ENCODE measurements around the gene COTL1. TPM values are rescaled to one million over a fixed set of nuclear protein-coding genes. Genes with fewer than 3 reads are reported as not detected.

COTL1 gene
- total RNA-seq, 1 donor from 2014 or later, result 152 TPM

DNA sequence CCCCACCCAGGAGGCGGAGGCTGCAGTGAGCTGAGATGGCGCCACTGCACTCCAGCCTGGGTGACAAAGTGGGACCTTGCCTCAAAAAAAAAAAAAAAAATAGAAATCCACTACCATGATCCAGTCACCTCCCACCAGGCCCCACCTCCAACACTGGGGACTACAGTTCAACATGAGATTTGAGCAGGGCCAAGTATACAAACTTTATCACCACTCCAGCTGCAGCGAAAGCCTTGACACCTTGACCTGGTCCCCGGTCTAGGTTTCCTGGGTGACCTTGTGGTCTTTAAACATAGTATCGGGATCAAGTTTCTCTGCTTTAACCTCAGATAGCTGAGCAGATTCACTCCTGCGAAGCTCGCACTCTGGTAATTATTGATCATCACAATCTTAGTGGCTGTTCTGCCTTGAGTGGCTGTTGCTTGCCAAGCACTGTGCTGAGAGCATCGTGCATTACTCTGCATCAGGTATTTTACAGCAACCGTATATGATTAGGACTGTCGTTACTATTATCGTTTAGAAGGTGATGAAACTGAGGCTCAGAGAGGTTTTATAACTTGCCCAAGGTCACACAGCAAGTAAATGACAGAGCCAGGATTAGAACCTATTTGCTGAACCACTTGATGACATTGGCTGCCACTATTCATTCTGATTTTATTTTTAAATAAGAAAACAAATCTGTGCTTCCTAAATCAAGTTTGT, 63.1 kb downstream of the COTL1 start:
- DNase-seq (ENCODE audit: low read depth in 2 of 2), result no peak

DNA sequence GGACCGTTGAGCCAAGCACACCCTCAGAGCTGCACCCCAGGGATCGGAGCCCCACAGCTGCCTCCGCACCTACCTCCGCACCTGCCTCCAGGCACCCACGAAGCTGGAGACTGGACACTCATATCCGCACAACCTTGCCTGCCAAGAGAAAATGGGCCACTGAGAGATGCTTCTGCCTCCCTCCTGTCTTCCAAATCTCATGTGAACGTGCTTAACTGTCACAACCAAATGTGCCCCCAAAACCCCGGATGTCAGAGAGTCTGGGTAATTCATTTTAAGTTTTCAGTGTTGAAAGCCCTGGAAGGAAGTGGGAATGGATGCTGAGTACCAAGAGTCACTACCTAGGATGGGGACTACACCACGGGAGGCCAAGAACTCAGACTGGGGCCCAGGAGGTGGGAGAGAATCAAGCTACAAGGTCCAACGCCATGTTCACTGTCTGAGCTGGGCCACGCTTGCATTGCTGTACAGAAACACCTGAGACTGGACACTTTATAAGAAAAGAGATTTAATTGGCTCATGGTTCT, 63.9 kb downstream of the COTL1 start:
- no peak for DNase-seq (ENCODE audit: low read depth in 2 of 2)

DNA sequence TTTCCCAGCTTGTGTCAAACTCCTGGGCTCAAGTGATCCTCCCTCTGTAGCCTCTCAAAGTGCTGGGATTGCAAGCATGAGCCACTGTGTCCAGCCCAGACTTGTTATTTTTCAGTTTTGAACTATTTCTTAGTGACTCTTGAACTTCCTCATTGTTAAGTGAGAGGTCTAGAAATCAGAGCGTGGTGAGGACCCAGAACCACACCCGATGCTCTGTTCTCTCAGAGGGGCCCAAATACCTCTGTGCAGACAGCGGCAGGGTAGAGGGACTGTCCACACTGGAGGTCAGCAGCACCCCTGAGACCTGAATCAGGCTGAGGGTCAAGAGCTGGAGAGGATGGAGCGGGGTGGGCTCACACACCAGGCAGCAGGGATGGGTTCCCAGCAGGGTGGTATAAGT, 65.7 kb downstream of the COTL1 start:
- DNase-seq (ENCODE audit: low read depth in 2 of 2), result no peak

DNA sequence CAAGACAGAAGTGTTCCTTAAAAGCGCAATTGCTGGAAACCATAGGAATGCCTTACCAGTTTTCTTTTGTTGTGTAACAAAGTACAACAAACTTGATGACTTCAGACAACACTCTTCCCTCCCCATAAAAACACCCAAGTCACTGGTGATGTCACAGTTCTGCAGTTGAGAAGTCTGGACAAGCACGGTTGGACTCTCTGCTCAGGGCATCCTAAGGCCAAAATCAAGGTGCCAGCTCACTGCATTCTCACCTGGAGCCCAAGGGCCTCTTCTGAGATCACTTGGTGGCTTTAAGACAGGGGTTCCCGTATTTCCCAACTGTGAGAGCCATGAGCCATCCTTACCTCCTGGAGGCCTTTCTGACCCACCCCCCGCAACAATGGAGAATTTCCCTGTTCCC, 67.8 kb downstream of the COTL1 start:
- no peak for DNase-seq (ENCODE audit: low read depth in 2 of 2)

DNA sequence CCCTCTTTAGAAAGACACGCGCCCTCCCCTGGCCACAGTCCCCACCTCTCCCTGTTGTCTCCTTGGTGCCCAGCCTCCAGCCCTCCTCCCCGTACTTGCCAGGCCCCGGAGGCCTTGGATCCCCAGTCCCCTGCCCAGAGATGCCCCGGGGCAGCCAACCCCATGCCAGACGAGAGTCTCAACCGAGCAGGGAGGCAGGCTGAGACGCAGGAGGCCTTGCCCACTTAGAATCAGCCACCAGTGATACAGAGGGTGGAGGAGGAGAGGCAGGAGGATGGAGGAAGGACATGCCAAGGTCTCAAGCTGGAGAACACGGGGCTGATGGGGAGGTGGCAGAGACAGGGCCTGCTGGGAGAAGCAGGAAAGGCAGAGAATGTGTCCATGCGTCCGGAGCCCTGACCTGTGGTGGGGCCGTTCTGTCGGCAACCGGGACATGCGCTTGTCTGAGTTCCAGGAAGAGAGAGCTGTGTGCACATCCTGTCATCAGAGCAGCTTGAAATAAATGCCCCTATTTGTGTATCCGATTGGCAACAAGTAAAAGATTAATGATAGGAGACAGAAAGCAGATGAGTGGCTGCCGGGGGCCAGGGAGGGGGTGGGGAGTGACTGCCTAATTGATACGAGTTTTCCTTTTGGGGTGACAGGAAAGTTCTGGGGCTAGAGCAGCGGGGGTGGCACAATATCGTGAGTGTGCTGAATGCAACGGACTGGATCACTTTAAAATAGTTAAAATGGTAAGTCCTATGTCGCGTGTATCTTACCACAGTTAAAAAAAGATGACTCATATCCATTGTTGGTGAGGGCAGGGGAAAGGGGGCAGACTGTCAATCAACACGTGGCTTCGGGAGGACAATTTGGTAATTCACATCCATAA, 68.7 kb downstream of the COTL1 start:
- DNase-seq (ENCODE audit: low read depth in 2 of 2), result peak; percentile 87 to 94

DNA sequence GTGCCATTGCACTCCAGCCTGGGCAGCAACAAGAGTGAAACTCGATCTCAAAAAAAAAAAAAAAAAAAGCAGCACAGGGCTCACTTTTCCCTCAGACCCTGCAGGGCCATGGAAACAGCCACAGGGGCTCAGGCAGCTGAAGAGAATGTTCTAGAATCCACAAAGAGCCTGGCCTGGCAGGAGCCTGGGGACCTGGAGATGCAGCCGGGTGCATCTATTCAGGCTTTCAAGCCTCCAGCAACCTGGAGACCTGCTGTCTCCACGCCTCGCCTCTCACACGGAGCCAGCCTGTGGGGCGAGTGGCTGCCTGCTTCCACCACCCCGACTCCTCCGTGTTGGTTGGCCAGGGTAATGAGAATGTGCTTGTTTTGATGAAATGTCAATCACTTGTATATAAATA, 69.4 kb downstream of the COTL1 start:
- no peak for DNase-seq (ENCODE audit: low read depth in 2 of 2)

DNA sequence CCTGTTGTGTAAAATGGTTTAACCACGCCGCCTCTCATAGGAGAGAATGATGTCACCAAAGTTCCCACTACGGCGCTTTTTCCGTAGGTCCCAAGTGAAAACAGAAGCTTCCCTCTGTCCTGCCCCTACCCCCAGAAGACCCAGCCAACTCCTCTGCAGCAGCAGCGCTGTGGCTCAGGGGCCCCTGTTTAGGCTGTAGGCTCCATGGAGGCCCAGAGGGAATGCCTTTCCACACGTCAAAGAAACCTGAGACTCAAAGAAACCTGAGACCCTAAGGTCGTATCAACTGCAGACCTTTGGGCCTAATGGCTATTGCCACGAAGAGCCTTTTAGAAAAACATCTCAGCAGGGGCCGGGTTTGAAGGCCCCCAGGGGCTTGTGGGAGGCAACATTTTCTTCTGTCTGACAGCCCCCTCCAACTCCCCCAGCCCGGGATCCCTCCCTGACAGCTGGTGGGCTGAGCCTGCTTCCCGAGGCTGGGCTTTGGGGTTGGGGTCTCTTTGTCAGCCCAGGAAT, 70.3 kb downstream of the COTL1 start:
- no peak for DNase-seq (ENCODE audit: low read depth in 2 of 2)

DNA sequence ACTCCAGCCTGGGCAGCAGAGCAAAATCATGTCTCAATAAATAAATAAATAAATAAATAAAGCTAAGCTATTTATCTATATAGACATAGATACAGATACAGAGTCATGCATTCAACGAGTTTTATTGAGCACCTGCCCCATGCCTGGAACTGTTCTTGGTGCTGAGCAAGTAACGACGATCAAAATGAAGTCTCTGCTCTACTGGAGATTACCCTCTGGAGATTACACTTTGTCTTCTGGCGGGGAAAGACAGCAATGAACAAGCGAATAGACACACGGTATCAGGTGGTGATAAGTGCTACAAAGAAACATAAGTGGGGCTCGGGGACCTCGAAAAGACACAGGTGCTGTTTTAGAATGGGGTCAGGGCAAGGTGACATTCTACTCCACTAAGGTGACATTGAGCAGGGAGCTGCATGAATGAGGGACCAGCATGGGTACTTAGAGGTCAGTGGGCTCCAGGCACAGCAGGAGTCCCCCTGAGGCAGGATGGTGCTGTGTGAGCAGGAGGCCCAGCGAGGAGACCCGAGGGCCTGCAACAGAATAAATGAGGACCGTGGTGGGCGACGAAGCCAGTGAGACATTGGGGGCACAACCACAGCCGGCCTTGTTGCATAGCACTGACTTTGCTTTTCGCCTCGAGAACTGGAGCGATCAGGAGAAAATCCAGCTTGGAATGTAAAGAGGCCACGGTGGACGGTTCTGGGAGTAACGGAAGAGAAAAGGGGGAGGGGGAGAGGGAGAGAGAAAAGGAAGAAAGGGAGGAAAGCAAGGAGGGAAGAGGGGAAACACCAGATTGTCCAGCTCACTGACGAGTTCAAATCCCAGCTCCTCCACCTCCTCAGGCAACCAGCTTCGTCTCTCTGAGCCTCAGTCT, 71.0 kb downstream of the COTL1 start:
- no peak for DNase-seq (ENCODE audit: low read depth in 2 of 2)

DNA sequence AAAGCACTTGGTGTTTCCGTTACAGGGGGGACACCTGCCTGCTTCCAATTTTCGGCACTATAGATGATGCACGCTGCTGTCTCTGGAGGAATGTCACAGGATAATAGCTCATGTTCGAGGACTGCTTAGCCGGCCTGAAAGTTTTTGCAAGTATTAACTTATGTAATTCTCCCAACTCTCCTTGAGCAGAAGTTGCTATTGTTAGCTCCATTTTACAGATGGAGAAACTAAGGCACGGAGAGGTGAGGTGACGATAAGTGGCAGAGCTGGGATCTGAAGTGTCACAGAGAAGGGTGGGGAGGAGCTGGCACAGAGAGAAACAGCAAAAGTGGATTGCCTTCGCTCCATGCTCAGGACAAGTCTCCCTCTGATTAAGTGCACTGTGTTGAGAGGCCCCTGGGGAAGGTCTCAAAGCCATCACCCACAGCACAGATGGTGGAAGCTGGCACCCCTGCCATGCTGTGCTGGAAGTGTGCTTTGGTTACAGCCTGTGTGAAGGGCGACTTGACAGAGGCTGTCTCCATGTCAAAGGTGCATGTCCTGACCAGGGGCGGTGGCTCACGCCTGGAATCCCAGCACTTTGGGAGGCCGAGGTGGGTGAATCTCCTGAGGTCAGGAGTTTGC, 72.7 kb downstream of the COTL1 start:
- DNase-seq (ENCODE audit: low read depth in 2 of 2), result no peak

DNA sequence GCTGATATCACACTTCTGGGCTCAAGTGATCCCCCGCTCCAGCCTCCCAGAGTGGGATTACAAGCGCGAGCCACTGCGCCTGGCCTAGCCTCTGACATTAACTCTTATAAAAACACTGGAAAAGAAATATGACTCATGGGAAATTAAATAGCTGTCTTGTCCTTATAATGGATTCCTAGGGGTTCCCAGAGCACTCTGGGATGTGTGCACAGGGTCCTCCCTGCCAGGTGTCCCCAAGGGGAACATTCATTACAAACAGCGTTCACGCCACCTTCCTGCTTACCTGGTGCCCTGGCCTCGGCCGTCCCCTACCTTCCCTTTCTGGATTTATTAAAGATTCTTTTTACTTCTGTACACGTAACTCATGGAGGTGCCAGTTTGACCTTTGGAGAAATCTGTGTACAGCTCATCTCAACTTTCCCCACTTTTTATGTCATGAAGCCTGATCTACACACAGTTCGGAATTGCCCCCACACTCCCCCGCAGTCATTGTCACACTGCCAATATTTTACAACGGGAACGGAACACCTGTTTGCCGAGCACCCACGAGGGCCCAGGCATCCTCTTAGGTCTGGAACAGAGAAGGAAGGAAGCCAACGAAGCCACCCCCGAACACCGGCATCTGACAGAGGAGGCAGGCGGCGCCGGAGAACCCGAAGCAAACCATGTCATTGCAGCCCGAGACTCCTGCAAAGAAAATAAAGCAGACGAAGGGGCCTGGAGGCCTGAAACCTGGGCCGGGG, 73.7 kb downstream of the COTL1 start:
- peak in 1 of 2 donors; percentile 42 for DNase-seq (ENCODE audit: low read depth in 2 of 2)

DNA sequence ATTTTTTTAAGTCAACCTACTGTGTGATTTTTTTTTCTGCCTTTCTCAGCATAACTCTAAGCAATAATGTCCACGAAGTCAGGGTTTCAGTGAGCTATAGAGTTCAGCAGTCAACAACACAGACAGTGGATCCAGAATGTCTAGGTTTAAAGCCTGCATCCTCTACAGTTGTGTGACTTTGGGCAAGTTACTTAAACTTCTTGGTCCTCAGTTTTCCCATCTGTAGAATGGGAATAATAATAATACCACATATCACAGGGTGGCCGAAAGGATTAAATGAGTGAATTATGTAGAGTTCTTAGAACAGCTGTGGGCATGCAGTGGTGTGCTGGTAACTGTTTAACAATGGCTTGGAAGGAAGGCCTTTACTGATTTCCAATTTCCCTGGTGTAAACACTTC, 74.6 kb downstream of the COTL1 start:
- no peak for DNase-seq (ENCODE audit: low read depth in 2 of 2)

DNA sequence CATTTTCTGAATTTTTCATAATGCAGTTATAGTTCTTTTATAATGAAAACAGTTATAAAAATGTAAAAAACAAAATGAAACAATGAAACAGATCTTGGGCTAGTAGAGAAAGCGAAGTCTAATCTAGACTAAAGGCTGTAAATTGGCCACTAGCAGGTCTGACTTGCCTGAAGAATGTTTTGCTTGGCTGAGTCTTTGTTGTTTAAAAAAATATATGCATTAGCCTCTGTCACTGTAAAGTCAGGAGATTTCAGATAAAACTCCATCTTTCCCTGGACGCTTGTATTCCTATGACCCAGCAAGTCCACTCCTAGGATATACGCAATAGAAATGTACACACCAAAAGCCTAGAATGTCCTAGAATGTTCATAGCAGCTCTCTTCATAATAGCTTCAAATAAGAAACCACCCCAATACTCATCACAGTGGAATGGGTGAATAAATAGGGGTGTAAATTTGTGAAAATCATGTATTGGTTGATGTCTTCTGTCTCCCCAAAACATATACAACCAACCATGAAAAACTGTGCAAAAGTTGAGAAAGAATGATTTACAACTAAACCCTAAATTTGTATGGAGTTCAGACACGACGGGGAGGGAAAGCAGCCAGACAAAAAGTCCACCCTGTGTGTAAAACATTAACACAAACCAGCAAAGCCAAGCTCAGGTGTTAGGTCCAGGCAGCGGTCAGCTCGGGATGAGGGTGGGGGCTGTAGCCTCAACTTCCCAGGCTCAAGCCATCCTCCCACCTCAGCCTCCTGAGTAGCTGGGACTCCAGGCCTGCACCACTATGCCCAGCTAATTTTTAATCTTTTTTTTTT, 75.7 kb downstream of the COTL1 start:
- DNase-seq (ENCODE audit: low read depth in 2 of 2), result peak in 1 of 2 donors; percentile 74

DNA sequence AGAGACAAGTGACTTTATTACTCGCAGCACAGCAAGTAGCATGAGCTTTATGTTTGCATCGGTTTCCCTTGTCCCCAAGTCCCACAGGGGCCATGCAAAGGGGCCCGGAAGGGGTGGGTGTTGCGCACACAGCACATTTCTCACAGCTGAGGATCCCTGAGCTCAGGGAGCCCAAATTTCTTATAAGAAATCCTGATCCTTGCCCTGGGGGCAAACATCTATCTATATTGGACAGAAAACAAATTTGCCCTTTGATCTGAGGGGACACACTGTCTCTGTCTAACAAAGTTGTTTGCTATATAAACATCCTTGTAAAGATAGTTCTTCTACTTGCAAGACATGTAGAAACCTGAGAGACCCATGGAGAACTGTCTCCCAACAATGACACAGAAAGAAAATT, 77.7 kb downstream of the COTL1 start:
- DNase-seq (ENCODE audit: low read depth in 2 of 2), result no peak

DNA sequence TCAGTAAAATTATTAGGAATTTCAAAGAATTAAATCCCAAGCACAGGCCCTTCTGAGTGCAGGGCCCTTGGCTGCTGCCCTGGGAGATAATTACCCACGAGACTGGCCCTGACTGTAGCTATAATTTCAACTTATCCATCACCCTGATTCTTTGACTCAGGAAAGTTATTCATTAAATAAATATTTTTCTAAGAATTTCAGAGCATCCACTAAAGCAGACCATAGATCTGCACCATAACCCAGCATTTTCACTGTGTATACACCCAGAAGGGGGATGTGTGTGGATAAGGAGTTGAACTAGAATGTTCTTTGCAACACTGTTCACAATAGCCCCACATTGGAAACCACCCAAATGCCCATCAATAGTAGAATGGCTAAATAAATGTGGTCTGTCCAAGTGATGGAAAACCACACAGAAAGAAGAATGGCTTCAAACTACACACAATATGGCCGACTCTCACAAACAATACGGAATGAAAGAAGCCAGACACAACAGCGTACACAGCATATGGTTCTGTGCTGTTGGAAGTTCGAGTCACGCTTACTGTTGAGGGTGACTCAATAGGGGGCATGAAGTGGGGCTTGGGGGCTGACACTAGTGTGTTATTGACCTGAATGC, 79.5 kb downstream of the COTL1 start:
- DNase-seq (ENCODE audit: low read depth in 2 of 2), result peak in 1 of 2 donors; percentile 27

DNA sequence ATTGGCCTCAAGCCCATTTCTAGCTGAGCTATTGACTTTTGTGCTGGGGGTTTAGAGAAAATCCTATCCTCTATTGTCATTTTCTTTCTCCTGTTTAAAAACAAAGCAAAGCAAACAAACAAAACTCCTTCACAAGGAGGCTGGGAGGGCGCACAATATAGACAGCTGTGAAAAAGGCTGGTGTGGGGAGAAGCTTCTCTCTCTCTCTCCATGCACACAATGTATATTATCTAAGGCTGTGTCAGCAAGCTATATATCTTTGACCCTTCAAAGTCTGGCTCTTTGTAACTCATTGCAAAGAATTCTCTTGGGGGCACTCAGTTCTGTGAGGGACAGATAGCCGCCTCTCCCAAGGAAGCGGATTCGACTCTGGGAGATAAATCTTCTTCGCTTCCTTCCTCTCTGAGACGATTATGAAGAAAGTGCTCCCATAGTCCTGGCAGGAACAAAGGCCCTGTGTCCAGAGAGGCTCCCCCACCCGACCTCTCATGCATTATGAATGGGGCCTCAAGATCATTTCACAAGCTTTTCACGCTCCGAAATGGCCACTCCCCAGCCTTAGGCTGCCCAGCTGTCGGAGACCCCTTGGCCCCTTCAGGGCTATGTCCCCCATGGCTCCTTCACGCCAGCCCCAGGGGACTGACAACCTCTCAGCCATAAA, 80.3 kb downstream of the COTL1 start:
- DNase-seq (ENCODE audit: low read depth in 2 of 2), result no peak

DNA sequence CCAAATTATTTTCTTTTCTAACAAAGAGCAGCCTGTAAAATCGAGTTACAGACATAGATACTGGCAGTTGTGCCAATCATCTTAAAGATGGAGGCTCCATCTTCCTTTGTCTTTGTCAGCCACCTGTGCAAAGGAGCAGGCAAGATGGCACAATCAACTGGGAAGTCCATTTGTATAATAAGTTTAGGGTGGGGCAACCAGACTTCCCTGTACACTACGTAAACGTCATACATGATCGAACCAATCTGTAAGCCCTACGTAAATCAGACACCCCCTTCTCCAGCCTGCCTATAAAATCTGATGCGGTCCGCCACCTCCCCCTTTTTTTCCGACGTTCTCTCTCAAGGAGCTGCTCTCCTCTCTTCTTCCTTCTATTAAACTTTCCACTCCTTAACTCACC, 82.0 kb downstream of the COTL1 start:
- DNase-seq (ENCODE audit: low read depth in 2 of 2), result no peak

DNA sequence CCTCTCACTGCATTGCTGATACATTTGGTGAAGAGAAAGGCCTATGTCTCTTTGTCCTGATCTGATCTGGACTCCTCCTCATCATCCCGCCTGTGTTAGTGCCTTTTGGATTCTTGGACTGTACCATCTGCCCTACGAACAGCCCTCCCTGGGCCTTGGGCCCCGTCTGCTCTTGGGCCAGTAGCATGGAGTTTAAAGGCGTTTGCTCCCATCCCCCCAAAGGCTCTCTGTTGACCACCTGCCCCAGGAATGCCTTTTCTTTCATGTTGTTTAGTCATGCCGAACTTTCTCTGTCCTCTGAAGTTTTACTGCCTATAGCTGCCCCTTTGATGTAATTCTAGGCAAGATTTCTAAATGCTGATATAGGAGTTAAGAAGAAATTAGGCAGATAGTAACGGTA, 82.5 kb downstream of the COTL1 start:
- no peak for DNase-seq (ENCODE audit: low read depth in 2 of 2)

DNA sequence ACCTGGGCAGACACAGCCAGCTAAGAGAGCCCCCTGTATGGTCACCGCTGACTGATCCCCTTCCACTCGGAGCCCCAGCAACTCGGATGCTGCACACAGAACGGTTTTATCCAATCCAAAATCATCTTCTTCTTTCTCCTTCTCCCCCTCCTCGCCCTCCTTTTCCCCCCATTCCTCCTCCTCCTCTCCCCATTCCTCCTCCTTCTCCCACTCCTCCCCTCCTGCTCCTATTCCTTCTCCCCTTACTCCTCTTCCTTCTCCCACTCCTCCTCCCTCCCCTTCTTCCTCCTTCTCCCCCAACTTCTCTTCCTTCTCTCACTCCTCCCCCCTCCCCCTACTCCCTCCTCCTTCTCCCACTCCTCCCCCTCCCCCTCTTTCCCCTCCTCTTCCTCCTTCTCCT, 83.1 kb downstream of the COTL1 start:
- DNase-seq (ENCODE audit: low read depth in 2 of 2), result no peak
